ENCODE results near the gene CDC73. TPM values are rescaled to one million over a fixed set of nuclear protein-coding genes. Genes with fewer than 3 reads are reported as not detected.
"Not testable (repeated sequence)": the region's sequence is repeated elsewhere in the genome, so short reads cannot be mapped to it uniquely, and the experiment has no call there.

Gene CDC73
- total RNA-seq, 1 donor from 2014 or later = 22.6 TPM

GRCh38 chr1:193114485-193115095 lies 7.2 kb upstream of the CDC73 start:
- DNase-seq = no peak

DNA sequence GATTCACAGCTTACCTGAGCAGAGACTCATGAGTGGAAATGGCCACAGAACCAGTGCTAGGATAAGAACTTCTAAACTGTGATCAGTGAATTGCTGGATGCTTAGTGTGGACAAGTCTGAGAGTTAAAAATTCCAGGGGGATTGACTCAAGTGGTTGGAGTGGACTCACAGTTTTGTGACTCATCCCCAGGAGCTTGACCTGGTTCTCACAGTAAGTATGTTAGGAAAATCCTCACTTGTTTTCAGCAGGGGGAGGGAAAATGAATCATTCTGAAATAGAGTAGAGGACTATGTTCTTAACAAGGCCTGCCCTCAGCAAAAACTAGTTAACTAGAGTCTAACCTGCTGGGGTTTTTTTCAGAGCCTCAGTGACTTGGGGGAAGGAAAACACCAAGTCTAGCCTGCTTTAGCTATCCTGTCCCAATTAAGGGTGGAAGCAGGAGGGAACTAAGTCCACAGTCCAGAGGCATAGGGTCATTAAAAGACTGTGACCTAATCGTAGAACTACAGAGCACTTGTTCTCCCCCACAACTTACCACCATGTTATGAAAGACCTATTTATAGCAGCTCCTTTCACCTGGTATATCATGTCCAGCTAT lies 6.1 kb upstream of the CDC73 start:
- DNase-seq = peak; percentile 85

- DNase-seq = not testable (repeated sequence)
Measured at GRCh38 chr1:193117167-193117566, 4.7 kb upstream of the CDC73 start.

DNA sequence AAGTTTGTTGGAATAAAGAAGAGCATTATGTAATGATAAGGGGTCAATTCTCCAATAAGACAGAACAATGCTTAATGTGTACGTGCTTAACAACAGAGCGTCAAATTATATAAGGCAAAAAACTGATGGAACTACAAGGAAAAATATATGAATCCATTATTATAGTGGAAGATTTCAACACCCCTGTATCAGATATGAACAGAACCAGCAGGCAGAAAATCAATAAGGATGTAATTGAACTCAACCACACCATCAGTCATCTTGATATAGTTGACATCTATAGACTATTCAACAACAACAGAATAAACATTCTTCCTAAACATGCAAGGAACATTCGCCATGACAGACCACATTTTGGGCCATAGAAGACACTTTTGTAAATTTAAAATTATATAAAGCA lies 3.6 kb upstream of the CDC73 start:
- DNase-seq = no peak

- no peak for DNase-seq
Measured at GRCh38 chr1:193118803-193119730, 2.8 kb upstream of the CDC73 start.

- no peak for DNase-seq
Measured at GRCh38 chr1:193120604-193121166, 1.1 kb upstream of the CDC73 start.

- no peak for DNase-seq
Measured at GRCh38 chr1:193123751-193124150, 1.9 kb downstream of the CDC73 start.

DNA sequence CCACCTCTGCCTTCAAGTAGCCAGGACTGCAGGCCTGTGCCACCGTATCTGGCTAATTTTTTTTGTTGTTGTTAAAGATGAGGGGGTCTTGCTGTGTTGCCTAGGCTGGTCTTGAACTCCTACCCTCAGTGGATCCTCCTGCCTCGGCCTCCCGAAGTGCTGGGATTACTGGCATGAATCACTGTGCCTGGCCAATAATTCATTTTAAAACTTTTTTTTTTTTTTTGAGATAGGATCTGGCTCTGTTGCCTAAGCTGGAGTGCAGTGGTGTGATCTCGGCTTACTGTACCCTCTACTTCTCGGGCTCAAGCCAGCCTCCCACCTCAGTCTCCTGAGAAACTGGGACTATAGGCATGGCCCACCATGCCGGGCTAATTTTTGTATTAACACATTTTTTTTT lies 3.5 kb downstream of the CDC73 start:
- DNase-seq = no peak

DNA sequence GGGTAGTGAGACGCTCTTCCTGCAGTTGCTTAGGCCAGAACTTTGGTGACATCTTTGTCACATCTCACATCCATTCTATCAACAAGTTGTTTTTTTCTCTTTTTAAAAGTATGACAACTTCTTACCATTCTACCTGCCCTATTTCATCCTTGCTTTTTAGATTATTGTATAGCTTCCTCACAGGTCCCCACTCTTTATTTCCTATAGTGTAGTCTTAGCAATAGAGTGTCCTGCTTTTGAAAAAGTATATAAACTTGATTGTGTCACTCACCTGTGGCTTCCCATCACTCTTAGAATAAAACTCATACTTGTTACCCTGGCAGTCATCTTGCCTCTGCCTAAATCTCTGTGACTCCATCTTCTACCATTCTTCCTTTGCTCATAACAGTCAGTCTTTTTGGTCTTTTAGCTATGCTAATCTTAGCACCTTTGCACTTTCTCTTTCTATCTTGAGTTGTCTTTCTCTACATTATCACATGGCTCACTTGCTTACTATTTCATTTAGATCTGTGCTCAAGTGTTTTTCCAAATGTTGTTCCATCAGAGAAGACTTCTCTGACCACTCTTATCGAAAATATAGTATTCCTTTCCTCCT lies 9.5 kb downstream of the CDC73 start:
- no peak for DNase-seq

DNA sequence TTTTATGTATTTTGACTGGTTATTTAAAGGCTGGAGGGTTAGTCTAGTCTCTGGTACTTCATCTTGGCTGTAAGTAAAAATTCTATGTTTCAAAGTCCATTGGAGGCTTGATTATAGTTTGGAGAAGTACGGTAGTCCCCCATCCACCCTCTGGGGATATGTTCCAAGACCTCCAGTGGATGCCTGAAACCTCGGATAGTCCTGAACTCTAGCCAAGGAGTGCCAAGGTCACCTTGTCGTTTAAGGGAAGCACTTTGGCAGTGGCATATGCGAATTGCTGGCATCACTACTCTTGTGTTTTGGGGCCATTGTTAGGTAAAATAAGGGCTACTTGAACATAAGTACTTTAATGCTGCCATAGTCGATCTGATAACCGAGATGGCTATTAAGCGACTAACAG lies 18.4 kb downstream of the CDC73 start:
- DNase-seq = no peak

DNA sequence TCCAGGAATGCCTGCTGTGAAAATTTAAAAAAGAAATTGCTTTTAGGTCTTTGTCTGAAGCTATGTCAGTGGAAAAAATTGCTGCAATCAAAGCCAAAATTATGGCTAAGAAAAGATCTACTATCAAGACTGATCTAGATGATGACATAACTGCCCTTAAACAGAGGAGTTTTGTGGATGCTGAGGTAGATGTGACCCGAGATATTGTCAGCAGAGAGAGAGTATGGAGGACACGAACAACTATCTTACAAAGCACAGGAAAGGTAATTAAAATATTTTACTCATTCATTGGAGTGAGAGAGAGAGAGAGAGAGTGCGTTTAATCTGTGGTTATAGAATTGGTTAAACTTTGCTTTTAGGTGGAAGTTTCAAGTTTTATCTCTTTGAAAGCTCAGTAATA lies 20.0 kb downstream of the CDC73 start:
- DNase-seq = no peak

- DNase-seq = no peak
Measured at GRCh38 chr1:193142409-193142808, 20.6 kb downstream of the CDC73 start.

GRCh38 chr1:193143285-193143684 lies 21.5 kb downstream of the CDC73 start:
- DNase-seq = peak; percentile 47

GRCh38 chr1:193144361-193144938 lies 22.6 kb downstream of the CDC73 start:
- DNase-seq = no peak

DNA sequence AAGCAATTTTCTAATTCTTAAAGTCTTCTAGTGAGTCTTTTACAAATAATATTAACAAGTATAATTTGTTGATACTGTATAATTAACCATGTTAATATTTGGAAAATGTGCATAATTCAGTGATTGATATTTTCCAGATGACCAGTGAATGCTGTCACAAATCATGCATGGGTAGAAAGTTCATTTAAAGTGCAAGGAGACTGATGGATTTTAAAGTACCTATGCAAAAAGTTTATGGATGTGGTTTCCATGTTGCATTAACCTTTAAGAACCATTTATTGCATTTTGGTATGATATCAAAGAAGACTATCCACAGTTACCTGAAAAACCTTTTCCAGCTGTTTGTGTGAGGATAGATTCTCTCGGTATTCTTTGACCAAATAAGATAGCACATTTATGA lies 23.2 kb downstream of the CDC73 start:
- DNase-seq = no peak

DNA sequence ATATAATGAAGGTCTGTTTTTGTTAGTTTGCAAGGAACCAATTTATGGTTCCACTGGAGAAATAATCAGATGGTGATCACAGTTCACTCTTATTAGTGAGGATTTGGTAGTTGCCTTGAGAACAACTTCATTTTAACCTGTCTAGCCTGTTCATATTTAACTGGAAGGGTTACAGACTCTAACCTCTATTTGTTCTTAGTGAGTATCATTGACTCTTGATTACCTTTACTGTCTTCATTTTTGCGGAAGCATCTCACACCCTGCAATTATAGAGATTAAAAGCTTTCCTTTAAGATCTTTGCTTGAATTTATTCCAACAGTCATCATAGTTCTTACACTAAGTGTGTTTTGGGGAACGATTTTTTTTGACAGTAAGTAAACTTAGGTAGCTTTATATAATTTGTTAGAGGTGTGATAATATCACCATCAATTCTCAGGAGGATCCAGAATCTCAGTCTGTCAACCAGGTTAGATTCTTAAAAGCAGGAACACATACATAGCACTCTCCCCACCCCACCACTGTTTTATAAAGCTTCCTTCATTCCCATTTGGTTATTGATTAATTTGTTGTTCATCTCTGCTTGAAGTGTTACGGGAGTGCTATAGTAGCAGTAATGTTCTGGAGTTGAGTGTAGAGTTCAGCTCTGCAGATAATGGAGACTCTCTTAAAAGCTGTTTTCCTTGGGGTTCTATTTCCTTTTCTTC lies 34.4 kb downstream of the CDC73 start:
- no peak for DNase-seq

DNA sequence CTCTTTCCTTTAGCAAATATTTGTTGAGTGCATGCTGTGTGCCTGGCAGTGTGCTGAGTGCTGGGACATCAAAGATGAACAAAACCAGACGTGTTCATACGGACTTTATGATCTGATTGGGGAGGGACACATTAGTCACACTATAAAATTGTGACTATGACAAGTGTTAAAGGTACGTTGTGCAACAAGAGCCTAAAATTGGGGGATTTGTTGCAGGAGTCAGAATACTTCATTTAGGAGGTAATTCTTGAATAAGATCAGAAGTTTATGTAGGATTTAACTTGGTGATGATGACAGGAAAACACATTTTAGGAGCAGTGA lies 35.0 kb downstream of the CDC73 start:
- DNase-seq = no peak

- DNase-seq = no peak
Measured at GRCh38 chr1:193157360-193157759, 35.5 kb downstream of the CDC73 start.

DNA sequence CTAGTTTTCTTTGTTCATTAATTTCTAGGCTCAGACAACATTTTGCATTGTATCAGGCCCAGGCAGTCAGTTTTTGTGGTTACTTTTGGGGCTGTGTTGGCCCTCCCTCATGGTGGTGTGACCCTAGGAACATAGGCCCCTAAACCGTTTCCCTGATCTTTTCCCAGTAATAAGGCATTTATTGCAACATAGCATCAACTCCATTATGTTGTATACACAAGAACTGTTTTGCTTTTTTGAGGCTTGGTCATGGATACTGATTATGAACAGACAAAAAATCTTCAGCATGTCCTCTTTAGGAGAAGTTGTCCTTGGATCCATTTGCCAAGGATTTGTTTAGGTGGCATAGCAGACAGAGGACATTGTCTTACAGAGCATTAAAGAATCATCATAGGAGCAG lies 54.3 kb downstream of the CDC73 start:
- no peak for DNase-seq

- no peak for DNase-seq
Measured at GRCh38 chr1:193176788-193177187, 55.0 kb downstream of the CDC73 start.

DNA sequence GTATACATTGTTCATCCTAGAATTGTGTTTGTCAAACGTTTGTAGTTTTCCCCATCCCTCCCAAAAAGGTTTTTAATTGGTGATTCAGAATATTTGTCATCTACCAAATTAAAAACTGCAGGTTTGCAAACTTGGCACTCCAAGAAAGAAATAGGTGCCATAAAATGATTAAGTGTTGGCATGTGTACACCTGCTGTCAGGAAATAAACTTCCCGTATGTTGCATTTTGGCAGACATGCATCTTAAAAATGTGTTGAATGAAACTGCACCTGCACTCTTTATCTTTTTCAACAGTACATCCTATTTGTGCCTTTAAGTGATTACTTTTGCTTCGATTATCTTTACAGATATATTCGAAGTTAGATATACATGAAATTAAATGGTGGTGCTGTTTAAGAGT lies 57.3 kb downstream of the CDC73 start:
- peak; percentile 27 for DNase-seq

DNA sequence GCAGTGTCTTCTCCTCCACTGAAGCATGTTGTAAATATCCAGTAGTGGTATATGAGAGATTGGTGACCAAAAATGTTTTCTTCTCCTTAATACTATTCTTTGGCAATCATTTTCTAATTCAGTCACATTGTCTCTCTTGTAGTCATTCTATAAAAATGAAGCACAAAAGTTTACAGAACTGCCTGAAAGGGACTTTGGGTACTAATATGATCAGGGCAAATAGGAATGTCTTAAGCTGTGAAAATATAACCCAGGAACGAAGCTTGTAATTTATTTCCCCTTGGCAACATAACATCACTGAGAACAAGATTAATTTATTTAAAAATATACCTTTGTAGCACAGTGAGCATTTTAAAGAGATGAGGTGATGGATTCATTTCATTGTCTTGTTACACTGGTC lies 59.7 kb downstream of the CDC73 start:
- DNase-seq = no peak

Data from dermis blood vessel endothelial cell (primary cell).